ENCODE results near the gene SETBP1. TPM values are rescaled to one million over a fixed set of nuclear protein-coding genes. Genes with fewer than 3 reads are reported as not detected.

SETBP1 gene
- total and polyA plus RNA-seq, 2 of the 8 experiments (the other 6 are each of a cell fraction or from before 2014, with no cell fraction given), result 2.0 to 6.5 TPM

DNA sequence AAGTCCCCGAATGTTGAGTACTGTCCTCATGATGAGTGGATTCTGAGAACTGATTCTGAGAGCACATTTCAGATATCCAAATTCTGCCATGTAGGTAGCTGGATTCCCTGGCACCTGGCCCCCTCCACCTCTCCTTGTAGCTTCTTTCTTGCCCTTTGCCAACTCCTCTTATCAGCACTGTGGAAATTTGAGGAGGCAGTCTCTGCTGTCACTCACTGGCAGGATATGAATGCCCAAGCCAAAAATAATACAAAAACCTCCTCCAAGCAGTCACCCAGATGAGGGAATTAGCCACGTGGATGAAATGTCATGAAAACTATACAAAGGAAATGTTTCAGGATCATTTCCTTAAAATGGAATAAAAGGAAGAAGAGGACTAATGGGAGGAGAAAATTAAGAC is 276.8 kb downstream of the SETBP1 start:
- DNase-seq (ENCODE audit: low read depth in 1 of 2, low spot score in 2 of 2) (no peak), FAIRE-seq (no peak)
- H3K18ac ChIP-seq (ENCODE audit: extremely low read depth, low read length), result no peak overlapping the region
- no peak overlapping the region for H3K4me2 ChIP-seq (ENCODE audit: insufficient read depth in 1 of 2, low read depth in 2 of 2, low read length in 2 of 2)
- H2BK120ac ChIP-seq (replicated peaks; ENCODE audit: low read depth, low read length), result no peak overlapping the region
- H4K8ac ChIP-seq (ENCODE audit: extremely low read depth, insufficient read depth, low read length), result no peak overlapping the region
- no peak overlapping the region for H3K23ac ChIP-seq (ENCODE audit: insufficient read length)
- H2AFZ ChIP-seq (ENCODE audit: low read length), result no peak overlapping the region
- no peaks in the 10 kb centered on the region for H3K79me2 ChIP-seq (ENCODE audit: control insufficient read depth in 1 of 2, insufficient read depth in 2 of 2, low read length in 2 of 2)
- 78% methylated on average over 2 of the region's 2 CpGs; no CpG with 5 or more reads in 1 of the 2 experiments for WGBS, 2 experiments (ENCODE audit: extremely low coverage in 1 of 2, insufficient coverage in 1 of 2, insufficient read length in 1 of 2, insufficient replicate concordance in 2 of 2, low coverage in 1 of 2, low lambda C conversion rate in 2 of 2, missing lambda C conversion rate in 1 of 2)
- H2AK5ac ChIP-seq (ENCODE audit: low read depth, low read length), result no peak overlapping the region
- H3K9me3 ChIP-seq (ENCODE audit: insufficient read depth in 2 of 2, low read depth in 1 of 2, low read length in 1 of 2), result no peaks in the 10 kb centered on the region
- H3K4me1 ChIP-seq (replicated peaks in 1 of 4; ENCODE audit: control insufficient read depth in 3 of 4, insufficient read depth in 4 of 4, low read length in 3 of 4), result no peaks in the 10 kb centered on the region
- no peak overlapping the region for H3K27ac ChIP-seq (ENCODE audit: low read depth, low read length)
- H2BK12ac ChIP-seq (ENCODE audit: low read depth, low read length), result no peak overlapping the region
- no peak overlapping the region for H4K5ac ChIP-seq (ENCODE audit: insufficient read length, low read depth, low read length)
- H2BK20ac ChIP-seq (ENCODE audit: low read length), result no peak overlapping the region
- no peak overlapping the region for H2BK5ac ChIP-seq (ENCODE audit: low read depth, low read length)
- H3K14ac ChIP-seq (ENCODE audit: insufficient read length), result no peak overlapping the region
- ChIA-PET CTCF (ENCODE audit: partially characterized antibody) (interaction anchor here (0.6 to 0.8 kb wide), 2 partner anchors 17 to 35 kb away, joined by 3 to 4 read pairs; no protein-coding TSS in a partner anchor), POLR2A (ENCODE audit: partially characterized antibody) (no interaction called here)
- no peaks in the 10 kb centered on the region for H3K27me3 ChIP-seq (replicated peaks in 1 of 4; ENCODE audit: control insufficient read depth in 3 of 4, extremely low read depth in 1 of 4, insufficient read depth in 3 of 4, low read length in 3 of 4)
- no peak overlapping the region for H2BK15ac ChIP-seq (ENCODE audit: low read length)
- H3K56ac ChIP-seq (replicated peaks; ENCODE audit: insufficient read length, low read depth, low read length), result no peak overlapping the region
- H3K23me2 ChIP-seq (ENCODE audit: low read depth, low read length), result no peaks in the 10 kb centered on the region
- H3K79me1 ChIP-seq (ENCODE audit: low read depth, low read length), result no peaks in the 10 kb centered on the region
- H3K36me3 ChIP-seq (ENCODE audit: control insufficient read depth in 2 of 4, insufficient read depth in 4 of 4, low read length in 3 of 4), result no peaks in the 10 kb centered on the region
- no peak overlapping the region for H3K4me3 ChIP-seq (ENCODE audit: extremely low read depth in 1 of 4, insufficient read depth in 2 of 4, low read depth in 3 of 4, low read length in 4 of 4)
- H4K20me1 ChIP-seq (replicated peaks in 1 of 2; ENCODE audit: control insufficient read depth in 1 of 2, insufficient read depth in 2 of 2, low read length in 2 of 2), result no peaks in the 10 kb centered on the region
- no peak overlapping the region for H3K4ac ChIP-seq (replicated peaks; ENCODE audit: insufficient read length, low read depth, low read length)
- H4K91ac ChIP-seq (replicated peaks; ENCODE audit: insufficient read length, low read length), result no peak overlapping the region
- H3K9ac ChIP-seq (replicated peaks in 1 of 4; ENCODE audit: extremely low read depth in 1 of 4, low read depth in 3 of 4, low read length in 3 of 4), result no peak overlapping the region
- TF ChIP-seq SP1 (IDR thresholded peaks at IDR 0.05; ENCODE audit: low read depth, low read length), result no peak
- TF ChIP-seq SP2 (IDR thresholded peaks at IDR 0.05; ENCODE audit: low read length), result no peak
- no peak for TF ChIP-seq MAX (IDR thresholded peaks at IDR 0.05)
- TF ChIP-seq CEBPB (IDR thresholded peaks at IDR 0.05; ENCODE audit: low read depth, low read length), result no peak
- TF ChIP-seq GABPA (IDR thresholded peaks at IDR 0.05; ENCODE audit: borderline replicate concordance, insufficient read depth, low read length), result no peak
- no peak for TF ChIP-seq HDAC2 (IDR thresholded peaks at IDR 0.05; ENCODE audit: borderline replicate concordance in 1 of 2, low read depth in 2 of 2, low read length in 2 of 2)
- TF ChIP-seq, protein P1, sequence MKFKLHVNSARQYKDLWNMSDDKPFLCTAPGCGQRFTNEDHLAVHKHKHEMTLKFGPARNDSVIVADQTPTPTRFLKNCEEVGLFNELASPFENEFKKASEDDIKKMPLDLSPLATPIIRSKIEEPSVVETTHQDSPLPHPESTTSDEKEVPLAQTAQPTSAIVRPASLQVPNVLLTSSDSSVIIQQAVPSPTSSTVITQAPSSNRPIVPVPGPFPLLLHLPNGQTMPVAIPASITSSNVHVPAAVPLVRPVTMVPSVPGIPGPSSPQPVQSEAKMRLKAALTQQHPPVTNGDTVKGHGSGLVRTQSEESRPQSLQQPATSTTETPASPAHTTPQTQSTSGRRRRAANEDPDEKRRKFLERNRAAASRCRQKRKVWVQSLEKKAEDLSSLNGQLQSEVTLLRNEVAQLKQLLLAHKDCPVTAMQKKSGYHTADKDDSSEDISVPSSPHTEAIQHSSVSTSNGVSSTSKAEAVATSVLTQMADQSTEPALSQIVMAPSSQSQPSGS (IDR thresholded peaks at IDR 0.05; ENCODE audit: low read length), result no peak
- TF ChIP-seq TBP (IDR thresholded peaks at IDR 0.05; ENCODE audit: low read depth, low read length), result no peak
- no peak for TF ChIP-seq MAFK (IDR thresholded peaks at IDR 0.05; ENCODE audit: low read depth, low read length)
- TF ChIP-seq SIX5 (IDR thresholded peaks at IDR 0.05; ENCODE audit: low read depth, low read length), result no peak
- TF ChIP-seq EZH2 (IDR thresholded peaks at IDR 0.05; ENCODE audit: low read depth, low read length, severe bottlenecking), result no peak
- no peak for TF ChIP-seq KDM4A (IDR thresholded peaks at IDR 0.05; ENCODE audit: low read depth, low read length, severe bottlenecking)
- TF ChIP-seq HDAC6 (IDR thresholded peaks at IDR 0.05; ENCODE audit: low read depth, low read length), result no peak

Data from H1 (cell line).